GM12891 (cell line): Measurements from ENCODE around the gene MYL3.

Source experiments
- DNase-seq: peaks from one replicate; pipeline ENCODE4 v3.0.0; 2011; ENCODE audit warnings: low spot score; ENCODE audit not compliant: insufficient read length
- FAIRE-seq: peaks from 2 replicates; lab custom pipeline; 2011; peaks lifted over from hg19 to GRCh38; lab: Jason Lieb, UNC
- PAX5 ChIP-seq: IDR thresholded peaks from 2 replicates; pipeline ENCODE4 v1.6.1; 2011; ENCODE audit warnings: low read length, moderate library complexity, mild to moderate bottlenecking; ENCODE audit not compliant: insufficient read depth, severe bottlenecking
- POLR2A ChIP-seq: IDR thresholded peaks from 2 replicates; pipeline ENCODE4 v1.6.1; 2011; ENCODE audit warnings: low read depth, low read length, control low read depth
- POLR2AphosphoS5 ChIP-seq: IDR thresholded peaks from 2 replicates; pipeline ENCODE4 v1.6.1; 2011; ENCODE audit warnings: low read depth, low read length, control low read depth
- POU2F2 ChIP-seq: IDR thresholded peaks from 2 replicates; pipeline ENCODE4 v1.6.1; 2011; ENCODE audit warnings: low read depth, mild to moderate bottlenecking, control low read depth, low read length, moderate library complexity
- SPI1 ChIP-seq: IDR thresholded peaks from 2 replicates; pipeline ENCODE4 v1.6.1; 2011; ENCODE audit warnings: low read depth, low read length, control low read depth
- TAF1 ChIP-seq: IDR thresholded peaks from 2 replicates; pipeline ENCODE4 v1.6.1; 2011; ENCODE audit warnings: low read depth, low read length, control low read depth

The MYL3 gene

DNA sequence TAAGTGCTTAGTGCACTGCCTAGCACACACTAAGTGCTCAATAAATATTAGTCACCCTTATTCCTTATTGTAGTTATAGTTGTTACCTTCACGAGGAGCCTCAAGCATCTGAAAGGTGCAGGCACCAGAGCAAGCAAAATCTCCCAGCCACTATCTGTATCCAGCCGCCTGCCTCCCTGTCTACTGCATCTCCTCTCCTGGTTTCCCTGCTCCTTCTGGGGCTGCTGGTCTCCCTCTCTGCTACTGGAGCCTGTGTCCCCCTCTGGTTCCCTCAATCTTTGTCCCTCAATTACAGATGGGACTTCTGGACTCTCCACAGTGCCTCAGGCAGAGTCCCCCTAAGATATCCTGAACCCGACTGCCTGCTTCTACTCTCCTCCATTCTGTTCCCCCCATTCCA lies 18.8 kb downstream of the MYL3 start:
- FAIRE-seq = no peak
- no peak for DNase-seq
- TF ChIP-seq POU2F2 = no peak
- no peak for TF ChIP-seq PAX5
- no peak for TF ChIP-seq POLR2AphosphoS5
- TF ChIP-seq POLR2A = no peak
- TF ChIP-seq TAF1 = no peak
- no peak for TF ChIP-seq SPI1

DNA sequence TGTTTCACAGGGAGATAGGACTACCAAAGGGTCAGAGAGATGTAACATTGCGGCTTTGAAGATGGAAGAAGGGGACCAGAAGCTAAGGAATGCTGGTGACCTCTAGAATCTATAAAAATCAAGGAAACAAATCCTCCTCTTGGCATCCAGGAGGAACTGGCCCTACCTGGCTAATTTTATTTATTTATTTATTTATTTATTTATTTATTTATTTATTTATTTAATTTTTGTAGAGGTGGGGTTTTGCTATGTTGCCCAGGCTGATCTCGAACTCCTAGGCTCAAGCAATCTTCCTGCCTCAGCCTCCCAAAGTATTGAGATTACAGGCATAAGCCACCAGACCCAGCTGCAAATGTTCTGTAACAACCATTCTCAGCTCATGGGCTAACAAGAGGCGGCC lies 19.7 kb downstream of the MYL3 start:
- FAIRE-seq (no peak), DNase-seq (no peak)
- no peak for TF ChIP-seq SPI1
- no peak for TF ChIP-seq TAF1
- no peak for TF ChIP-seq POLR2AphosphoS5
- no peak for TF ChIP-seq POU2F2
- TF ChIP-seq PAX5 = no peak
- no peak for TF ChIP-seq POLR2A

DNA sequence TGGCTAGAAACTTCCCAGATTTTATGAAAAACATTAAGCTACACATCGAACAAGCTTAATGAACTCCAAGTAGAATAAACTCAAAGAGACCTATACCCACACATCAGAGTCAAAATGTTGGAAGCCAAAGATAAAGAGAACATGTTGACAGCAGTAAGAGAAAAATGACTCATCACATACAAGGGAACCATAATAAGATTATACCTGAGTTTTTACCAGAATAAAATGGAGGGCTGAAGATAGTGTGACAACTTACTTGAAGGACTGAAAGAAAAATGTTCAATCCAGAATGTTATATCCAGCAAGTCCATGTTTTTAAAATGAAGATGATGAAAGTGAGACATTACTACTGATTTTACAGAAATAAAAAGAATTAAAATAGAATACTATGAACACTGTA lies 22.8 kb downstream of the MYL3 start:
- FAIRE-seq (no peak), DNase-seq (no peak)
- no peak for TF ChIP-seq POLR2AphosphoS5
- no peak for TF ChIP-seq POU2F2
- TF ChIP-seq POLR2A = no peak
- no peak for TF ChIP-seq TAF1
- no peak for TF ChIP-seq SPI1
- no peak for TF ChIP-seq PAX5

DNA sequence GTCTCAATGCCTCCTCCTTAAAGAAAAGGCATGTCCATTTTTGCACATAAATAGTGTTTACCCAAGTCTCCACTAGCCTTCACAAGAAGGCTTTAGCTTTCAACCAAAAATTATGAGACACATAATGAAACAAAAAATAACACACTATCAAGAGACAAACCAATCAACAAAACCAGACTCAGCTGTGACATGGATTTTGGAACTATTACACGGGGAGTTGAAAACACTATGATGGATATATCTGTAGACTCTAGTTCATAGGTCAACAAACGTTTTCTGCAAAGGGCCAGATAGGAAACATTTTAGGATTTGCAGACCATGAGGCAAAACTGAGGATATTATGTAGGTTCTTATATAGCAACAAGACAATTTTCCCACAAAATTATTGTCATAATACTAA lies 24.9 kb downstream of the MYL3 start:
- TF ChIP-seq POLR2A = no peak
- no peak for TF ChIP-seq POLR2AphosphoS5
- TF ChIP-seq POU2F2 = no peak
- TF ChIP-seq SPI1 = no peak
- TF ChIP-seq TAF1 = no peak
- no peak for TF ChIP-seq PAX5
- DNase-seq (no peak), FAIRE-seq (no peak)

DNA sequence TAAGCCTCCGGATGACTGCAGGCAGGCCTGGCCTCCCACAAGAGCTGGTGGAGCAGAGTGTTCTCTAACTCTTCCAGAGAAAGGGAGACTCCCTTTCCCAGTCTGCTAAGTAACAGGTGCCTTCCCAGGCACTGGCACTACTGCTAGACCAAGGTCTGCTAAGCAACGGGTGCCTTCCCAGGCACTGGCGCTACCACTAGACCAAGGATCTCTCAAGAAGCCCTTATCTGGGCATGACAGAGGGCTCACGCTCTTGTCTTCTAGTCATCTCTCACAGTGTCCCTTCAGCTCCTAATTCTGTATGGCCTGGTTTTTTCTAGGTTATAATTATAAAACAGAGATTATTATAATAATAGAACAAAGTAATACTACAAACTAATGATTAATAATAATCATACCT lies 27.8 kb downstream of the MYL3 start:
- TF ChIP-seq POLR2A = no peak
- no peak for TF ChIP-seq PAX5
- no peak for TF ChIP-seq TAF1
- TF ChIP-seq POLR2AphosphoS5 = no peak
- no peak for TF ChIP-seq POU2F2
- FAIRE-seq (no peak), DNase-seq (no peak)

DNA sequence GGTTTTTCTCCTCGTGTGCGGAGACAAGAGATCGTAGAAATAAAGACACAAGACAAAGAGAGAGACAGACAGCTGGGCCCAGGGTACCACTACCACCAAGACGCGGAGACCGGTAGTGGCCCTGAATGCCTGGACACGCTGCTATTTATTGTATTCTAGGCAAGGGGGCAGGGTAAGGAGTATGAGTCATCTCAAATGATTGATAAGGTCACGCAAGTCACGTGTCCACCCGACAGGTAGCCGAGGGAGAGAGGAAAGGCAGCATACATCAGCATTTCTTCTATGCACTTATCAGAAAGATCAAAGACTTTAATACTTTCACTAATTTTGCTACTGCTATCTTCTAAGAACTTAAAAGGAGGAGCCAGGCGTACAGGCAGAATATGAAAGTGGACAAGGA lies 28.2 kb downstream of the MYL3 start:
- TF ChIP-seq POLR2AphosphoS5 (no peak), POU2F2 (no peak), POLR2A (no peak), TAF1 (no peak), PAX5 (no peak), SPI1 (no peak)
- no peak for FAIRE-seq
- no peak for DNase-seq

DNA sequence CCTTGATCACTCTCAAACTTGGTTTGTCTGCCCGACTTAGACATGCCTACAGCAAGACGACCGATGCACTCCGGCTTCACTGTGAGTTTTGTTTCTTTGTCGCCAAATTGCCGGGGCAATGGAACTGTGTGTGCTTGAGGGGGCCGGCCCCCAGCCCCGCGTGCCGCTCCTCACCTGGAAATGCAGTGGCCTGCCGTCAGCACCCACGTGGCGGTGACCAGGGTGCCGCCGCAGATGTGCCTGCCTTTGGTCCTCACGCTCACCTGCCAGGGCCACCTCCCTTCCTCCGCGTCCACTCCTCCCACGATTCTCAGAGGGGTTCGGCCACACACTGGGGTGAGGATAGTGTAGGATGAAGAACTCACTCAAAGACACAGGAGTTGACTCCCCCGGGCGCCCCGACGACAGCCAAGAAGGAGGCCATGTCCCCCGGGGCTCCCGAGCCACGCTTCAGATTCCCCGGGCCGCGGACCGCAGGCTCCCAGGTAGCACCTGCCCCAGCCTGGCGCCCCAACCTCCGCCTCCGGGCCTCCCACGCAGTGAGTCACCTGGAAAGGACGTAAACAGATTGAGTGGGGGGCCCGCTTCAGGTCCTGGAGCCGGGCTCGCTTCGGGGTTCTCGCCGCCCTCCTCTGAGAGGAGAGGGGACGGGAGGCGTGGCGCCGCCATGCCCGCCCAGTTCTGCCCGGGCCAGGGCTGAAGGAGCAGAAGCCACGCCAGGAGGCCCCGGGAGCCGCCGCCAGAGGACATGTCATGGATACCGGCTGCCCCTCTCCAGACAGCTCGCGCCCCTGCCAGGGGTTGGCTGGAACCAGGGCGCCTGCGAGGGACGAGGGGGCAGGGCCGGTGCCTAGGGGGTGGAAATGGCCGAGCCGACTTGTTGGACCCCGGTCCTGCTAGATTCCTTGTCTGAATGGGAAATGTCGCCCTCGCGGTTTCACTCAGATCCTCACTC lies 29.6 kb downstream of the MYL3 start:
- TF ChIP-seq POLR2A = no peak
- TF ChIP-seq TAF1 = no peak
- no peak for TF ChIP-seq POU2F2
- no peak for TF ChIP-seq PAX5
- no peak for TF ChIP-seq SPI1
- TF ChIP-seq POLR2AphosphoS5 = no peak
- FAIRE-seq = no peak

DNA sequence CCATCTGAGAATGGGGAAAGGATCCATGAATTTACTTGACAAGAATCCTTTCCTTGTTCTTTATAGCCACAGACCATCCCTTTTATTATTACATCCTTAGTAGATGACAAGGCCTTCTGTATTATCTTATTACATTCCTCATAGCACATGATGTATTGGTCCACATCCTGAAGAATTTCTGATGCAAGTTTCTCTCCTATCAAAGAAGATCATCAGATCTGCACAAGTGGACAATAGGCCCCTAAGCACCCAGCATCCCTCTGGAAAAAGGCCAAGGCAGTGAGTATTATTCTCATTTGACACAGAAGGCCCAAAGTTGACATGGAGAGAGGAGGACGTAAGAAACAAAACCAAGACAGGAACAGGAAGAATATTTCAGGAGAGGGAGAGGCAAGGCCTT lies 31.4 kb downstream of the MYL3 start:
- DNase-seq = no peak
- FAIRE-seq = no peak
- TF ChIP-seq PAX5 = no peak
- TF ChIP-seq POLR2A = no peak
- TF ChIP-seq POLR2AphosphoS5 = no peak
- no peak for TF ChIP-seq SPI1
- no peak for TF ChIP-seq POU2F2
- no peak for TF ChIP-seq TAF1

More for the DNA sequence above, 29.6 kb downstream of the MYL3 start:
- no peak for DNase-seq

DNA sequence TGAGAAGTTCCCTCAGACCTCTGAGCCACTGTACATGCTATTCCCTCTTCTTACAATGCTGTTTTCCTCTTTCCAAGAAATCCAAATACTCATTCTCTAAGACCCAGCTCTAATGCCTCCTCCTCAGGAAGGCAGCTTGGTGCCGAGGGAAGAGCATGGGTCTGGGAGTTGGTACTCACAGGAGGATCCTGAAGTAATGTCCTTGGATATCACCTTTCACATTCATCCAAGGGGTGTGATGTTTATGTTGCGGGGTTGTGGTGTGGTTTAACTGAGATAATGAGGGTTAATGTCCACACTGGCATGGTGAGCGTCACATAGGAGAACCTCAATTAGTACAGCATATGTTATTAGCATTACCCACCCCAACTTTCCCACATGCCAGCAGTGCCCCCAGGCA lies 31.9 kb downstream of the MYL3 start:
- no peak for FAIRE-seq
- TF ChIP-seq POU2F2 (no peak), PAX5 (no peak), POLR2A (no peak), TAF1 (no peak), POLR2AphosphoS5 (no peak), SPI1 (no peak)
- no peak for DNase-seq
